GM23248 (cell line): Measurements from ENCODE around the gene DNAH8.

Experiments used
- EZH2 ChIP-seq: fragments of 200-600 bp; sonication (generic); IDR thresholded peaks from 2 replicates; pipeline ENCODE4 v1.6.1; 2018; ENCODE audit warnings: antibody characterized with exemption, mild to moderate bottlenecking; ENCODE audit not compliant: insufficient read depth, poor library complexity, severe bottlenecking
- EZH2phosphoT487 ChIP-seq: fragments of 200-600 bp; sonication (generic); IDR thresholded peaks from 2 replicates; pipeline ENCODE4 v1.6.1; 2018; ENCODE audit warnings: antibody characterized with exemption, moderate library complexity, mild to moderate bottlenecking, low read depth; ENCODE audit not compliant: insufficient read depth

GRCh38 chr6:39062014-39062740 lies 347.1 kb downstream of the DNAH8 start:
- TF ChIP-seq EZH2phosphoT487 (no peak), EZH2 (no peak)
